HCT116 (cell line): ENCODE results near the gene CFAP44. TPM values are rescaled to one million over a fixed set of nuclear protein-coding genes. Genes with fewer than 3 reads are reported as not detected.

Experiments
- ATAC-seq: fragments of 200-7000 bp; cut with Tn5 transposase; 2 replicates; pipeline ENCODE4 v1.9.1; 2020; ENCODE audit warnings: mild to moderate bottlenecking, moderate library complexity
- BruUV-seq: library from RNA; stranded (reverse); fragments of 400-500 nt; replicated peaks from 2 replicates; lab custom pipeline; 2021; lab: Mats Ljungman, UMichigan
- CTCF ChIA-PET: fragments of 300-600 bp; sonication (Branson Sonifier 250); formaldehyde crosslinking; loops from one replicate; lab custom pipeline; 2021; ENCODE audit warnings: antibody characterized with exemption; lab: Charles Lee
- POLR2A ChIA-PET: fragments of 300-600, 350-600 bp; sonication (Branson Sonifier 250); formaldehyde crosslinking; loops from one replicate; lab custom pipeline; 2021; ENCODE audit warnings: antibody characterized with exemption; lab: Charles Lee
- RAD21 ChIA-PET, 2 experiments: fragments of 300-600 bp; sonication (Branson Sonifier 250); formaldehyde crosslinking; loops; one replicate each; lab custom pipeline; 2023; ENCODE audit warnings: low total read pairs in 2 of 2; ENCODE audit not compliant: uncharacterized antibody in 2 of 2, unreplicated experiment in 2 of 2, low non-redundant PET in 1 of 2; lab: Charles Lee
- DNase-seq: peaks from one replicate; pipeline ENCODE4 v3.0.0-alpha.2; 2010; ENCODE audit warnings: low read depth, low spot score
- H2AFZ ChIP-seq: fragments of 200-600 bp; shearing (Covaris generic), sonication (generic); 2 replicates; pipeline ENCODE4 v1.6.1; 2017; ENCODE audit warnings: low read depth, mixed run types, mixed read lengths, antibody characterized with exemption, low read length; ENCODE audit not compliant: poor library complexity, severe bottlenecking
- H3K27ac ChIP-seq: 2 replicates; pipeline ENCODE4 v1.5.1; 2012; ENCODE audit warnings: low read depth, low read length
- H3K27me3 ChIP-seq: fragments of 200-600 bp; sonication (generic); 2 replicates; pipeline ENCODE4 v1.6.1; 2016; ENCODE audit warnings: mixed run types, low read length, mixed read lengths; ENCODE audit not compliant: insufficient read depth
- H3K36me3 ChIP-seq, 2 experiments: fragments of 200-500 bp in 1 of 2; fragments of 200-600 bp in 1 of 2; sonication (Bioruptor generic) in 1 of 2; sonication (generic) in 1 of 2; 2 replicates each; pipeline versions ENCODE4 v1.5.1 to v1.6.1; 2014 to 2016; ENCODE audit warnings: low read length in 2 of 2, inconsistent platforms in 1 of 2, mixed read lengths in 1 of 2, mixed run types in 1 of 2; ENCODE audit not compliant: insufficient read depth in 2 of 2, control insufficient read depth in 1 of 2
- H3K4me1 ChIP-seq, 2 experiments: fragments of 200-600 bp in 1 of 2; sonication (generic) in 1 of 2; 2 replicates each; pipeline versions ENCODE4 v1.5.1 to v1.6.1; 2012 to 2017; ENCODE audit warnings: low read length in 2 of 2, inconsistent platforms in 1 of 2, mild to moderate bottlenecking in 1 of 2, mixed read lengths in 1 of 2, mixed run types in 1 of 2, moderate library complexity in 1 of 2; ENCODE audit not compliant: insufficient read depth in 2 of 2, control insufficient read depth in 1 of 2
- H3K4me2 ChIP-seq: fragments of 200-600 bp; sonication (generic); 2 replicates; pipeline ENCODE4 v1.6.1; 2017; ENCODE audit warnings: mixed run types, low read length, mixed read lengths
- H3K4me3 ChIP-seq, 2 experiments: fragments of 200-600 bp in 1 of 2; sonication (generic) in 1 of 2; replicated peaks in 1 of 2; 2 replicates each; pipeline ENCODE4 v1.5.1; 2011 to 2016; ENCODE audit warnings: low read length in 2 of 2, control low read depth in 1 of 2, low read depth in 1 of 2, mild to moderate bottlenecking in 1 of 2, mixed read lengths in 1 of 2, mixed run types in 1 of 2
- H3K79me2 ChIP-seq: fragments of 200-600 bp; sonication (generic); 2 replicates; pipeline ENCODE4 v1.6.1; 2017; ENCODE audit warnings: mild to moderate bottlenecking, mixed run types, low read length, moderate library complexity, mixed read lengths; ENCODE audit not compliant: insufficient read depth
- H3K9ac ChIP-seq: fragments of 200-600 bp; sonication (generic); 2 replicates; pipeline ENCODE4 v1.6.1; 2016; ENCODE audit warnings: low read length, mixed read lengths
- H3K9me2 ChIP-seq: fragments of 200-600 bp; sonication (generic), shearing (Covaris generic); 2 replicates; pipeline ENCODE4 v1.6.1; 2017; ENCODE audit warnings: mixed run types, mild to moderate bottlenecking, moderate library complexity; ENCODE audit not compliant: insufficient read depth
- H3K9me3 ChIP-seq, 2 experiments: fragments of 200-500 bp in 1 of 2; fragments of 200-600 bp in 1 of 2; sonication (Bioruptor generic) in 1 of 2; sonication (generic) in 1 of 2; 2 replicates each; pipeline ENCODE4 v1.6.1; 2014 to 2017; ENCODE audit warnings: low read length in 2 of 2, mixed read lengths in 2 of 2, inconsistent platforms in 1 of 2, low read depth in 1 of 2, mild to moderate bottlenecking in 1 of 2, mixed run types in 1 of 2, moderate library complexity in 1 of 2; ENCODE audit not compliant: control insufficient read depth in 1 of 2, insufficient read depth in 1 of 2
- H4K20me1 ChIP-seq: fragments of 200-600 bp; sonication (generic), shearing (Covaris generic); 2 replicates; pipeline ENCODE4 v1.6.1; 2017; ENCODE audit warnings: mixed run types, mild to moderate bottlenecking, moderate library complexity; ENCODE audit not compliant: insufficient read depth
- CEBPB ChIP-seq: IDR thresholded peaks from 2 replicates; pipeline ENCODE4 v1.6.1; 2012; ENCODE audit warnings: low read depth
- EGR1 ChIP-seq: IDR thresholded peaks from 2 replicates; pipeline ENCODE4 v1.6.1; 2012; ENCODE audit warnings: low read depth
- ELF1 ChIP-seq: IDR thresholded peaks from 2 replicates; pipeline ENCODE4 v1.6.1; 2012; ENCODE audit warnings: low read depth, borderline replicate concordance
- EZH2 ChIP-seq: fragments of 200-600 bp; sonication (generic); IDR thresholded peaks from 2 replicates; pipeline ENCODE4 v1.6.1; 2017; ENCODE audit warnings: antibody characterized with exemption, mixed run types
- EZH2phosphoT487 ChIP-seq: fragments of 200-600 bp; IDR thresholded peaks from 2 replicates; pipeline ENCODE4 v1.6.1; 2018; ENCODE audit warnings: antibody characterized with exemption, borderline replicate concordance
- JUND ChIP-seq: IDR thresholded peaks from 2 replicates; pipeline ENCODE4 v1.6.1; 2012
- POLR2A ChIP-seq: IDR thresholded peaks from 2 replicates; pipeline ENCODE4 v1.7.0; 2011; ENCODE audit warnings: borderline replicate concordance; ENCODE audit not compliant: insufficient read depth, insufficient read length; ENCODE audit errors: extremely low read depth
- POLR2AphosphoS5 ChIP-seq: IDR thresholded peaks from 2 replicates; pipeline ENCODE4 v1.6.1; 2011; ENCODE audit warnings: mild to moderate bottlenecking, low read depth, low read length, moderate library complexity
- SIN3A ChIP-seq: IDR thresholded peaks from 2 replicates; pipeline ENCODE4 v1.6.1; 2012; ENCODE audit warnings: low read depth
- SP1 ChIP-seq: IDR thresholded peaks from 2 replicates; pipeline ENCODE4 v1.6.1; 2012; ENCODE audit warnings: low read depth
- SRF ChIP-seq: IDR thresholded peaks from 2 replicates; pipeline ENCODE4 v1.6.1; 2012; ENCODE audit warnings: low read depth
- TCF7L2 ChIP-seq: IDR thresholded peaks from 2 replicates; pipeline ENCODE4 v1.7.0; 2011; ENCODE audit warnings: borderline replicate concordance, inconsistent platforms; ENCODE audit not compliant: insufficient read depth, insufficient read length; ENCODE audit errors: extremely low read depth
- YY1 ChIP-seq: IDR thresholded peaks from 2 replicates; pipeline ENCODE4 v1.6.1; 2011; ENCODE audit warnings: low read length, low read depth, moderate library complexity, mild to moderate bottlenecking; ENCODE audit not compliant: insufficient replicate concordance; ENCODE audit errors: extremely low read depth
- ZNF274 ChIP-seq: fragments of 200-500 bp; sonication (Bioruptor generic); IDR thresholded peaks from 2 replicates; pipeline ENCODE4 v1.6.1; 2014; ENCODE audit warnings: mild to moderate bottlenecking, low read depth, low read length, inconsistent platforms
- intact Hi-C: fragments of 100-400 bp; cut with micrococcal nuclease; formaldehyde crosslinking; loops from 2 replicates; pipeline ENCODE4 v1.10.0; 2022
- total RNA-seq: library from RNA; stranded (reverse); gene quantifications from one replicate; pipeline ENCODE4 v1.2.1, GENCODE V29; 2021; ENCODE audit not compliant: unreplicated experiment
- TF ChIP-seq, protein P1 (sequence below): IDR thresholded peaks from 2 replicates; pipeline ENCODE4 v1.6.1; 2011; ENCODE audit warnings: mild to moderate bottlenecking, low read length, moderate library complexity; ENCODE audit not compliant: insufficient replicate concordance; ENCODE audit errors: extremely low read depth
- TF ChIP-seq, protein P2 (sequence below): IDR thresholded peaks from 2 replicates; pipeline ENCODE4 v1.6.1; 2012
- TF ChIP-seq, protein P3 (sequence below): IDR thresholded peaks from 2 replicates; pipeline ENCODE4 v1.6.1; 2012; ENCODE audit warnings: low read depth
- TF ChIP-seq, protein P4 (sequence below), 3 experiments: fragments of 200-600 bp in 1 of 3; sonication (generic) in 1 of 3; IDR thresholded peaks in 2 of 3; conservative IDR thresholded peaks in 1 of 3; 2 replicates each; pipeline ENCODE4 v1.5.1; 2012 to 2017; ENCODE audit warnings: low read depth in 2 of 3, low read length in 2 of 3, antibody characterized with exemption in 1 of 3, borderline replicate concordance in 1 of 3, control low read depth in 1 of 3, mild to moderate bottlenecking in 1 of 3, mixed read lengths in 1 of 3, mixed run types in 1 of 3, moderate library complexity in 1 of 3; ENCODE audit not compliant: insufficient read depth in 1 of 3

The CFAP44 gene
- total RNA-seq, 1 experiment from 2014 or later: 5.4 TPM

DNA sequence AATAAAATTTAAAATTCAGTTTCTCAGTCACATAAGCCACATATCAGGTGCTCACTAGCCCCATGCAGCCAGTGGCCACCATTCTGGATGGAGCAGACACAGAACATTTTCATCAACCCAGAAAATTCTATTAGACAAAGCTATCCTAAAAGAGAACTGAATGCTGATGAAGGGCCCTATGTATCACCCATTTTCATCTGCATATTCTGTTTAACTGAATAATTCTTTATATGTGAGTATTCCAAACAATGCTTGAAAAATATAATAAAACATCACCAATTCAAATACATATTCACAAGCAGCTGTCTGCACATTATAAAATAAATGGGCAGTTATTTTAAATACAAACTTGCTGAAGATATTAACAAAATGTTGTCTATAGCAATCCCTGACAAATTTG lies 14.2 kb upstream of the CFAP44 start:
- no peak for DNase-seq
- Histone ChIP-seq H3K9me2 (no peaks in the 10 kb centered on the region), H3K27me3 (no peaks in the 10 kb centered on the region), H3K9ac (no peak overlapping the region)
- TF ChIP-seq JUND: no peak
- TF ChIP-seq, protein P1, sequence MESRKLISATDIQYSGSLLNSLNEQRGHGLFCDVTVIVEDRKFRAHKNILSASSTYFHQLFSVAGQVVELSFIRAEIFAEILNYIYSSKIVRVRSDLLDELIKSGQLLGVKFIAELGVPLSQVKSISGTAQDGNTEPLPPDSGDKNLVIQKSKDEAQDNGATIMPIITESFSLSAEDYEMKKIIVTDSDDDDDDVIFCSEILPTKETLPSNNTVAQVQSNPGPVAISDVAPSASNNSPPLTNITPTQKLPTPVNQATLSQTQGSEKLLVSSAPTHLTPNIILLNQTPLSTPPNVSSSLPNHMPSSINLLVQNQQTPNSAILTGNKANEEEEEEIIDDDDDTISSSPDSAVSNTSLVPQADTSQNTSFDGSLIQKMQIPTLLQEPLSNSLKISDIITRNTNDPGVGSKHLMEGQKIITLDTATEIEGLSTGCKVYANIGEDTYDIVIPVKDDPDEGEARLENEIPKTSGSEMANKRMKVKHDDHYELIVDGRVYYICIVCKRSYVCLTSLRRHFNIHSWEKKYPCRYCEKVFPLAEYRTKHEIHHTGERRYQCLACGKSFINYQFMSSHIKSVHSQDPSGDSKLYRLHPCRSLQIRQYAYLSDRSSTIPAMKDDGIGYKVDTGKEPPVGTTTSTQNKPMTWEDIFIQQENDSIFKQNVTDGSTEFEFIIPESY: no peak
- TF ChIP-seq SRF: no peak
- TF ChIP-seq, protein P2, sequence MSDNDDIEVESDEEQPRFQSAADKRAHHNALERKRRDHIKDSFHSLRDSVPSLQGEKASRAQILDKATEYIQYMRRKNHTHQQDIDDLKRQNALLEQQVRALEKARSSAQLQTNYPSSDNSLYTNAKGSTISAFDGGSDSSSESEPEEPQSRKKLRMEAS: no peak
- TF ChIP-seq, protein P3, sequence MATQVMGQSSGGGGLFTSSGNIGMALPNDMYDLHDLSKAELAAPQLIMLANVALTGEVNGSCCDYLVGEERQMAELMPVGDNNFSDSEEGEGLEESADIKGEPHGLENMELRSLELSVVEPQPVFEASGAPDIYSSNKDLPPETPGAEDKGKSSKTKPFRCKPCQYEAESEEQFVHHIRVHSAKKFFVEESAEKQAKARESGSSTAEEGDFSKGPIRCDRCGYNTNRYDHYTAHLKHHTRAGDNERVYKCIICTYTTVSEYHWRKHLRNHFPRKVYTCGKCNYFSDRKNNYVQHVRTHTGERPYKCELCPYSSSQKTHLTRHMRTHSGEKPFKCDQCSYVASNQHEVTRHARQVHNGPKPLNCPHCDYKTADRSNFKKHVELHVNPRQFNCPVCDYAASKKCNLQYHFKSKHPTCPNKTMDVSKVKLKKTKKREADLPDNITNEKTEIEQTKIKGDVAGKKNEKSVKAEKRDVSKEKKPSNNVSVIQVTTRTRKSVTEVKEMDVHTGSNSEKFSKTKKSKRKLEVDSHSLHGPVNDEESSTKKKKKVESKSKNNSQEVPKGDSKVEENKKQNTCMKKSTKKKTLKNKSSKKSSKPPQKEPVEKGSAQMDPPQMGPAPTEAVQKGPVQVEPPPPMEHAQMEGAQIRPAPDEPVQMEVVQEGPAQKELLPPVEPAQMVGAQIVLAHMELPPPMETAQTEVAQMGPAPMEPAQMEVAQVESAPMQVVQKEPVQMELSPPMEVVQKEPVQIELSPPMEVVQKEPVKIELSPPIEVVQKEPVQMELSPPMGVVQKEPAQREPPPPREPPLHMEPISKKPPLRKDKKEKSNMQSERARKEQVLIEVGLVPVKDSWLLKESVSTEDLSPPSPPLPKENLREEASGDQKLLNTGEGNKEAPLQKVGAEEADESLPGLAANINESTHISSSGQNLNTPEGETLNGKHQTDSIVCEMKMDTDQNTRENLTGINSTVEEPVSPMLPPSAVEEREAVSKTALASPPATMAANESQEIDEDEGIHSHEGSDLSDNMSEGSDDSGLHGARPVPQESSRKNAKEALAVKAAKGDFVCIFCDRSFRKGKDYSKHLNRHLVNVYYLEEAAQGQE: no peak
- no peak for TF ChIP-seq SIN3A
- TF ChIP-seq POLR2A: no peak
- TF ChIP-seq EGR1: no peak
- no peak for TF ChIP-seq POLR2AphosphoS5
- no peak for TF ChIP-seq CEBPB
- TF ChIP-seq EZH2: no peak
- TF ChIP-seq, protein P4, sequence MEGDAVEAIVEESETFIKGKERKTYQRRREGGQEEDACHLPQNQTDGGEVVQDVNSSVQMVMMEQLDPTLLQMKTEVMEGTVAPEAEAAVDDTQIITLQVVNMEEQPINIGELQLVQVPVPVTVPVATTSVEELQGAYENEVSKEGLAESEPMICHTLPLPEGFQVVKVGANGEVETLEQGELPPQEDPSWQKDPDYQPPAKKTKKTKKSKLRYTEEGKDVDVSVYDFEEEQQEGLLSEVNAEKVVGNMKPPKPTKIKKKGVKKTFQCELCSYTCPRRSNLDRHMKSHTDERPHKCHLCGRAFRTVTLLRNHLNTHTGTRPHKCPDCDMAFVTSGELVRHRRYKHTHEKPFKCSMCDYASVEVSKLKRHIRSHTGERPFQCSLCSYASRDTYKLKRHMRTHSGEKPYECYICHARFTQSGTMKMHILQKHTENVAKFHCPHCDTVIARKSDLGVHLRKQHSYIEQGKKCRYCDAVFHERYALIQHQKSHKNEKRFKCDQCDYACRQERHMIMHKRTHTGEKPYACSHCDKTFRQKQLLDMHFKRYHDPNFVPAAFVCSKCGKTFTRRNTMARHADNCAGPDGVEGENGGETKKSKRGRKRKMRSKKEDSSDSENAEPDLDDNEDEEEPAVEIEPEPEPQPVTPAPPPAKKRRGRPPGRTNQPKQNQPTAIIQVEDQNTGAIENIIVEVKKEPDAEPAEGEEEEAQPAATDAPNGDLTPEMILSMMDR (IDR thresholded peaks at IDR 0.05 in 2 of 3, conservative IDR thresholded peaks at IDR 0.05 in 1 of 3; ENCODE audit: borderline replicate concordance in 1 of 3, insufficient read depth in 1 of 3, low read depth in 2 of 3, low read length in 2 of 3): no peak
- TF ChIP-seq EZH2phosphoT487: no peak
- no peak for TF ChIP-seq ZNF274
- TF ChIP-seq SP1: no peak
- no peak for TF ChIP-seq TCF7L2
- no peak for TF ChIP-seq ELF1
- no peak for TF ChIP-seq YY1
- TF ChIP-seq, all 23 proteins: peak for 0
- Histone ChIP-seq H3K4me1 (no peaks in the 10 kb centered on the region), H3K4me3 (no peak overlapping the region), H3K36me3 (peaks cover 12 to 16% of the 10 kb centered on the region in 2 experiments; a peak in 3 of 4 replicates), H4K20me1 (no peaks in the 10 kb centered on the region), H2AFZ (no peak overlapping the region), H3K79me2 (no peaks in the 10 kb centered on the region), H3K4me2 (no peak overlapping the region), H3K27ac (no peak overlapping the region), H3K9me3 (no peaks in the 10 kb centered on the region)
- ChIA-PET POLR2A (no interaction called here), RAD21 (no interaction called here), CTCF (no interaction called here)
- ATAC-seq: no peak
- no TSS peak for BruUV-seq
- intact Hi-C loops: no loop called here
